HG03103 (cell line): ENCODE data around the gene RXFP1.

Experiments
- ATAC-seq: cut with Tn5 transposase; IDR thresholded peaks from one replicate; pipeline ENCODE4 v1.9.1; 2021; ENCODE audit warnings: low read depth; ENCODE audit not compliant: unreplicated experiment

The RXFP1 gene

GRCh38 chr4:158521484-158522088 is at the start of gene RXFP1:
Gene RXFP1 (plus strand): TSS chr4:158521882. CDS start chr4:158521977, 95 bp downstream.
- ATAC-seq = no peak

GRCh38 chr4:158481811-158482210 is 39.9 kb upstream of the RXFP1 start:
- ATAC-seq = no peak

- no peak for ATAC-seq
Measured at GRCh38 chr4:158484173-158484885, 37.4 kb upstream of the RXFP1 start.

GRCh38 chr4:158490629-158491028 is 31.1 kb upstream of the RXFP1 start:
- ATAC-seq = no peak

- no peak for ATAC-seq
Measured at GRCh38 chr4:158492391-158492790, 29.3 kb upstream of the RXFP1 start.

- ATAC-seq = no peak
Measured at GRCh38 chr4:158496030-158496741, 25.5 kb upstream of the RXFP1 start.

- no peak for ATAC-seq
Measured at GRCh38 chr4:158500054-158500453, 21.6 kb upstream of the RXFP1 start.

- no peak for ATAC-seq
Measured at GRCh38 chr4:158513256-158513655, 8.4 kb upstream of the RXFP1 start.

- no peak for ATAC-seq
Measured at GRCh38 chr4:158519226-158519625, 2.5 kb upstream of the RXFP1 start.

GRCh38 chr4:158523990-158524535 is 2.4 kb downstream of the RXFP1 start:
- ATAC-seq = no peak

GRCh38 chr4:158527516-158527915 is 5.8 kb downstream of the RXFP1 start:
- no peak for ATAC-seq

GRCh38 chr4:158529505-158529904 is 7.8 kb downstream of the RXFP1 start:
- ATAC-seq = no peak

- no peak for ATAC-seq
Measured at GRCh38 chr4:158530381-158530780, 8.7 kb downstream of the RXFP1 start.

GRCh38 chr4:158530898-158531297 is 9.2 kb downstream of the RXFP1 start:
- no peak for ATAC-seq

GRCh38 chr4:158532556-158533231 is 11.0 kb downstream of the RXFP1 start:
- no peak for ATAC-seq

- no peak for ATAC-seq
Measured at GRCh38 chr4:158534727-158535126, 13.0 kb downstream of the RXFP1 start.

- no peak for ATAC-seq
Measured at GRCh38 chr4:158535130-158535614, 13.5 kb downstream of the RXFP1 start.

- no peak for ATAC-seq
Measured at GRCh38 chr4:158536833-158537232, 15.2 kb downstream of the RXFP1 start.

GRCh38 chr4:158538176-158538575 is 16.5 kb downstream of the RXFP1 start:
- no peak for ATAC-seq

GRCh38 chr4:158538911-158539310 is 17.2 kb downstream of the RXFP1 start:
- ATAC-seq = no peak
